ENCODE results near the gene SPAG16.

DNA sequence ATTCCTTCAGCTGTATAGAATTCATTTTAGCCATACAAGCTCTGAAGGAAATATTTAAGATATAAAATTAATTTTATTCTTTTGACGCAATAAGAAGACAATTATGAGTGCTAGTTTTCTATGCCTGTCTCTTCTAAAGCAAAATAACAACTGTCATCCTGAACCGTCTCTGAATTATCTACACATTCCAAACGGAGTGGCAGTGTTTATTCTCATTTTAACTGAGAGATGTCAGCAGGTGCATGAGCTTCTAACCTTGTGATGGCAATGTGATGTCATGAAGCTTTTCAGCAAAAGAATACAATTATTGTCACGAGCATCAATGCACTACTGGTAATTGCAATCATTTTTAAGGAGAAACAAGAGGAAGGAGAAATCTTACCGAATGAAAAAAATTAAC is 274.8 kb downstream of the SPAG16 start:
- TF ChIP-seq, protein P1, sequence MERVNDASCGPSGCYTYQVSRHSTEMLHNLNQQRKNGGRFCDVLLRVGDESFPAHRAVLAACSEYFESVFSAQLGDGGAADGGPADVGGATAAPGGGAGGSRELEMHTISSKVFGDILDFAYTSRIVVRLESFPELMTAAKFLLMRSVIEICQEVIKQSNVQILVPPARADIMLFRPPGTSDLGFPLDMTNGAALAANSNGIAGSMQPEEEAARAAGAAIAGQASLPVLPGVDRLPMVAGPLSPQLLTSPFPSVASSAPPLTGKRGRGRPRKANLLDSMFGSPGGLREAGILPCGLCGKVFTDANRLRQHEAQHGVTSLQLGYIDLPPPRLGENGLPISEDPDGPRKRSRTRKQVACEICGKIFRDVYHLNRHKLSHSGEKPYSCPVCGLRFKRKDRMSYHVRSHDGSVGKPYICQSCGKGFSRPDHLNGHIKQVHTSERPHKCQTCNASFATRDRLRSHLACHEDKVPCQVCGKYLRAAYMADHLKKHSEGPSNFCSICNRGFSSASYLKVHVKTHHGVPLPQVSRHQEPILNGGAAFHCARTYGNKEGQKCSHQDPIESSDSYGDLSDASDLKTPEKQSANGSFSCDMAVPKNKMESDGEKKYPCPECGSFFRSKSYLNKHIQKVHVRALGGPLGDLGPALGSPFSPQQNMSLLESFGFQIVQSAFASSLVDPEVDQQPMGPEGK (CRISPR knock-in tag; IDR thresholded peaks at IDR 0.05; ENCODE audit: borderline replicate concordance), result no peak
- TF ChIP-seq, protein P2, sequence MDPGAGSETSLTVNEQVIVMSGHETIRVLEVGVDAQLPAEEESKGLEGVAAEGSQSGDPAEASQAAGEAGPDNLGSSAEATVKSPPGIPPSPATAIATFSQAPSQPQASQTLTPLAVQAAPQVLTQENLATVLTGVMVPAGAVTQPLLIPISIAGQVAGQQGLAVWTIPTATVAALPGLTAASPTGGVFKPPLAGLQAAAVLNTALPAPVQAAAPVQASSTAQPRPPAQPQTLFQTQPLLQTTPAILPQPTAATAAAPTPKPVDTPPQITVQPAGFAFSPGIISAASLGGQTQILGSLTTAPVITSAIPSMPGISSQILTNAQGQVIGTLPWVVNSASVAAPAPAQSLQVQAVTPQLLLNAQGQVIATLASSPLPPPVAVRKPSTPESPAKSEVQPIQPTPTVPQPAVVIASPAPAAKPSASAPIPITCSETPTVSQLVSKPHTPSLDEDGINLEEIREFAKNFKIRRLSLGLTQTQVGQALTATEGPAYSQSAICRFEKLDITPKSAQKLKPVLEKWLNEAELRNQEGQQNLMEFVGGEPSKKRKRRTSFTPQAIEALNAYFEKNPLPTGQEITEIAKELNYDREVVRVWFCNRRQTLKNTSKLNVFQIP (CRISPR knock-in tag; IDR thresholded peaks at IDR 0.05; ENCODE audit: borderline replicate concordance, low read depth), result no peak
- TF ChIP-seq ESRRG (CRISPR knock-in tag; IDR thresholded peaks at IDR 0.05), result no peak
- TF ChIP-seq ARNTL (CRISPR knock-in tag; IDR thresholded peaks at IDR 0.05; ENCODE audit: borderline replicate concordance, low read depth), result no peak
- TF ChIP-seq ZNF70 (CRISPR knock-in tag; IDR thresholded peaks at IDR 0.05), result no peak
